SK-N-SH (cell line): ENCODE results near the gene HTR2B.

ENCODE experiments used
- CHD2 ChIP-seq: fragments of 150-350 bp; IDR thresholded peaks from 2 replicates; pipeline ENCODE4 v1.6.1; 2018; ENCODE audit warnings: low read length; ENCODE audit not compliant: partially characterized antibody
- CTCF ChIP-seq: fragments of 200-600 bp; sonication (generic); IDR thresholded peaks from 2 replicates; pipeline ENCODE4 v1.6.1; 2017; ENCODE audit warnings: antibody characterized with exemption, mild to moderate bottlenecking, moderate library complexity
- SIN3A ChIP-seq: IDR thresholded peaks from 2 replicates; pipeline ENCODE4 v1.6.1; 2012; ENCODE audit warnings: low read depth, mild to moderate bottlenecking, low read length, moderate library complexity, borderline replicate concordance
- YY1 ChIP-seq: IDR thresholded peaks from 2 replicates; pipeline ENCODE4 v1.4.0; 2012; ENCODE audit warnings: low read depth, mild to moderate bottlenecking

DNA sequence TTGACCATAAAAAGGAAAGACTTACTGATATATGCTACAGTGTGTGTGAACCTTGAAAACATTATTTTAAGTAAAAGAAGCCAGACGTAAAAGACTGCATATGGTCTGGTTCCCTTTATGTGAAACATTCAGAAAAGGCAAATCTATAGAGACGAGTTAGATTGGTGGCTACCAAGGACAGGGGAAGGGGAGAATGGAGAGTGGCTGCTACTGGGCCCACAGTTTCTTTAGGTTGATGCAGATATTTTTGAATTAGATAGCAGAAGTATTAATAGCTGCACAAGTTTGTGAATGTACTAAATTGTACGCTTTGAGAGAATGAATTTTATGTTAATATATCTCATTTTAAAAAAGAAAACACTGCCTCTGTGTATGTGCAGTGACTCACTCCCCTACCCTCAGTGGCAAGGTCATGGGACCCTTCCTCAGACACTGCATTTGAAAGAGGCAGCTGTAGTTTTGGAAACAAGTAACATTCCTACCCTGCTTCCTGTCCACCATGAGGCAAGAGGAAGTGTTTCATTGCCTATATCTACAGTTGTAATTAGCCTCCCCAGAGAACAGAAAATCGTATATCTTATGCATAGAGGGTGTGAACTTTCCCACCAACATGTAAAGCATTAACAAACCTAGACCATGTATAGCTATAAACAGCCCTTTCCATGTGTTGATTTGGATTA, 43.8 kb upstream of the HTR2B start:
- TF ChIP-seq YY1 (no peak), SIN3A (no peak), CTCF (no peak), CHD2 (no peak)
